GM18505 (cell line): ENCODE measurements around the gene IL1RL1.
"Not testable (repeated sequence)": the region's sequence is repeated elsewhere in the genome, so short reads cannot be mapped to it uniquely, and the experiment has no call there.

ENCODE experiments used
- ATAC-seq: cut with Tn5 transposase; IDR thresholded peaks from one replicate; pipeline ENCODE4 v1.9.1; 2021; ENCODE audit not compliant: unreplicated experiment
- POLR2A ChIP-seq: IDR thresholded peaks from 4 replicates; pipeline ENCODE4 v1.6.1; 2011; ENCODE audit warnings: borderline replicate concordance; ENCODE audit not compliant: insufficient read depth, insufficient read length; ENCODE audit errors: extremely low read depth

IL1RL1 gene

DNA sequence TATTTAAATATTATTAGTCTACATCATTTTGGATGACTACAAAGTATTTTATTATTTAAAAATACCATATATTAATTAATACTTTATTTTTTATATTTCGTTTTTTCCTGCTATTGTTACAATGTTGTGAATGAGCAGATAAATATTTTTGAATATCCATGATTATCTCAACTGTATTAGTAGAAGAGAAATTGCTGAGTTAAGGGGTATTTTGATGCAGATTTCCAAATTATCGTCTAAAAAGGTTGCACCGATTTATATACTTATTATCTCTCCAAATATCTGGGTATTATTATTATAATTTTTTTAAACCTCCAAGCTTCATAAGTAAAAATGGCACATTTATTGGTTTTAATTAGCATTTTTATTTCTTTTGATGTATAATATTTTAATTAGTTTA is 8.9 kb upstream of the IL1RL1 start:
- ATAC-seq = no peak
- TF ChIP-seq POLR2A = no peak

GRCh38 chr2:102303589-102303988 is 7.8 kb upstream of the IL1RL1 start:
- no peak for TF ChIP-seq POLR2A
- no peak for ATAC-seq

- no peak for ATAC-seq
- TF ChIP-seq POLR2A = no peak
Observed at GRCh38 chr2:102304268-102304667, 7.1 kb upstream of the IL1RL1 start.

DNA sequence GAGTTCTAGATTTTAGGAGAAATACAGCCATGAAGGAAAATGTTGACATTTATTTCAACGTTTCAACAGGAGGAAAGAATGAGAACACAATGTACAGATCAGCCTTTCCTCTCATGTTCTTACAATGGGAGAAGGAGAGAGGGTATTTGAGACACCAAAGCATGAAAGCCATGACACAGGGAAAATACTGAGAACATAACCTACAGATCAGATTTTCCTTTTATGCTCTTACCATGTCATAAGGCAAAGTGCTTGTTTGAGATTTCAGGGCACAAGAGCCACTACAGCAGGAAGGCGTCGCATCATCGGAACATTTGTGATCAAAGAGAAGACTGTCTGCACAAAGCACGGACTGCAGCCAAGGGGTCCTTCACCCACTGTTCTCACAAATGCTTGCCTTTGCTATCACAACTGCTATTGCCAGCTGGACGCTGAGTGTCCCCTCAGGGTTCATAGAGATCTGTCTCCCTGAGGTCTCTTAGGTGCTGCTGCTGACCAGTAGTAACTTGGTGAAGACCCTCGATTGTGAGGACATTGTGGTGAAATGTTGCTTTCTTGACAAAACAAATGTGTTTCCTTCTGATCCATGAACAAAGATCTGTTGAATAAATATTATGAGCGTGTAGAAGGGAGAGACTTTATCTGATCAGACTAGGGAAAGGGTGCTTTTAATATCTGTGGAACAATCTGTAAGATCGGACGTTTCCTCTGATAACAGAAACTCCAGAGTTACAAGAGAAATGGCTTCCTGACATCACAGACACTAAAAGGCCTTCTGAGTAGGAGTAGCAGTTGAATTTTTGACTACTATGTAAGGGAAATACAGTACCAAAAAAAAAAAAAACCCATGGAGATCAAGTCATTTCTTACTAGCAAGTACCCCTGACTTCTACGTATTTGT is 6.4 kb upstream of the IL1RL1 start:
- no peak for ATAC-seq
- TF ChIP-seq POLR2A = no peak

DNA sequence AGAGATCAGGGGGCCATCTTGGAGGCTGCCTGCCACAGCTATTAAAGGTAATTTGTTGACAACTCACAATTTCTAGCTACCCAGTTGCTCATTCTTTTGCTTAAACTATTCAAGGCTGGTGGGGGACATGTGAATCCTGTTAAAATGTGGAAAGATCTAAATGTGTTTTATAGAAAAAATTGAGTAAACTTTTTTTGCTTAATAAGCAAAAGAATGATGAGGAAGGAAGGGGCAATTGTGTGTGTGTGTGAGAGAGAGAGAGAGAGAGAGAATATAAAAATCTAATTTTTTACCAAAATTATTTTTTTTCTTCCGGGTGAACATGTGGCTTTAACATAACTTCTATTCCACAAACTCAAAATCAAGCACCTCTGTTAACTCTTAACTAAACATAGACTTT is 5.2 kb upstream of the IL1RL1 start:
- ATAC-seq = no peak
- no peak for TF ChIP-seq POLR2A

GRCh38 chr2:102313025-102313424 is 1.7 kb downstream of the IL1RL1 start:
- TF ChIP-seq POLR2A = no peak
- no peak for ATAC-seq

GRCh38 chr2:102313471-102313870 is 2.1 kb downstream of the IL1RL1 start:
- ATAC-seq = no peak

GRCh38 chr2:102313950-102314349 is 2.6 kb downstream of the IL1RL1 start:
- no peak for TF ChIP-seq POLR2A
- ATAC-seq = no peak

More at GRCh38 chr2:102313471-102313870, 2.1 kb downstream of the IL1RL1 start:
- TF ChIP-seq POLR2A = no peak

DNA sequence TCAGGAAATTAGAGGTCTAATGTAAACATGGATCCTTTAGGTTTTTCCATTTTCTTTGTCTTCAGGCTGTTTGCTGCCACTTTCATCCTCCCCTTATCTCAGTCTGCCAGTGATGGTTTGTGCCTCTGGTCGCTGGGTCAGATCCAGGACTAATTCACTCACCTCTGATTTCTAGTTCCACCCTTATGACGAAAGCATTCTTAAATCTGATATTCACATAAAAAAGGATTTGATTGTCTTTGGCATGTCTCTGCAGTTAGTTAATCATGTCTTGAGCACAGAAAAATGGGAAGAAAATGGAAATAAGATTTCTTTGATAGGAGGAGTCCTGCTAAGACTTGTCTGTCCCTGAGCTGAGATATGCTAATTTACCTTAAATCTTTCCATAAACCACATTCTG is 4.6 kb downstream of the IL1RL1 start:
- ATAC-seq = no peak
- TF ChIP-seq POLR2A = no peak

DNA sequence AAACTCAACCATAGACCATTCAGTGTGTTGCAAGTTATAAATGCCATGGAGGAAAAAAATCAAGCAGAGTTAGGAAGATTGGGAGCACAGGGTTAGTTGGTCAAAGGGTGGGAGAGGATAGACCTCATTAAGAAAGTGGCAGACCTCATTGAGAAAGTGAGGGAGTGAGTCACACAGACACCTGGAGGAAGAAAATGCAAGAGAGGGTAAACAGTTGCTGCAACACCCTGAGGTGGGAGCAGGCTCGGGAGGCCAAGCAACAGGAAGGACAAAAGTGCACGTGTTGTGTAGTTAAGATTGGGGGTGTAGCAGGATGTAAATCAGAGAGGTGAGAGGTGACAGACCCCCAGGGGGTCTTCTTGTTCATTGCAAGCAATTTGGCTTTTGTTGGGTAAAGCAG is 6.4 kb downstream of the IL1RL1 start:
- no peak for ATAC-seq
- no peak for TF ChIP-seq POLR2A

DNA sequence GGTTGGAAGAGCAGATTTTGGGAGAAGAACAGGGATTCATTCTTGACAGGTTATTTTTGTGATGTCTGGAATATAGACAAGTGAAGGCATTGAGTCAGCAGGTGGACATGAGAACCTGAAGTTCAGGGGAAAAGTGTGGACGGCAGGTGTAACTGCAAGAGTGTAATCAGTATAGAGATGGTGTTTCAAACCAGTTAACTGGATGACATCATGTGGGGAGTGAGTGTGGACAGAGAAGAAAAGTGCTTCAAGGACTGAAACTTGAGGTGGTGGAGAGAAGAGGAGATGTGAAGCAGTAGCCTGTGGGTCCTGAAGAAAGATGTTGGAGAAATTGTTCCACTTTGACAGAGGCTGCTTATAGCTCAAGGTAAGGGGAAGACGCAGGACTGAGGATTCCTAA is 7.1 kb downstream of the IL1RL1 start:
- no peak for TF ChIP-seq POLR2A
- no peak for ATAC-seq

- no peak for TF ChIP-seq POLR2A
- ATAC-seq = no peak
Observed at GRCh38 chr2:102321941-102322719, 10.8 kb downstream of the IL1RL1 start.

DNA sequence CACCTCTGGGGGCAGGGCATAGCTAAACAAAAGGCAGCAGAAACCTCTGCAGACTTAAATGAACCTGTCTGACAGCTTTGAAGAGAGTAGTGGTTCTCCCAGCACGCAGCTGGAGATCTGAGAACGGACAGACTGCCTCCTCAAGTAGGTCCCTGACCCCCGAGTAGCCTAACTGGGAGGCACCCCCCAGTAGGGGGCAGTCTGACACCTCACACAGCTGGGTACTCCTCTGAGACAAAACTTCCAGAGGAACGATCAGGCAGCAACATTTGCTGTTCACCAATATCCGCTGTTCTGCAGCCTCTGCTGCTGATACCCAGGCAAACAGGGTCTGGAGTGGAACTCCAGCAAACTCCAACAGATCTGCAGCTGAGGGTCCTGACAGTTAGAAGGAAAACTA is 13.6 kb downstream of the IL1RL1 start:
- not testable (repeated sequence) for ATAC-seq
